Measurements from ENCODE around the gene ABLIM3.

The ABLIM3 gene

DNA sequence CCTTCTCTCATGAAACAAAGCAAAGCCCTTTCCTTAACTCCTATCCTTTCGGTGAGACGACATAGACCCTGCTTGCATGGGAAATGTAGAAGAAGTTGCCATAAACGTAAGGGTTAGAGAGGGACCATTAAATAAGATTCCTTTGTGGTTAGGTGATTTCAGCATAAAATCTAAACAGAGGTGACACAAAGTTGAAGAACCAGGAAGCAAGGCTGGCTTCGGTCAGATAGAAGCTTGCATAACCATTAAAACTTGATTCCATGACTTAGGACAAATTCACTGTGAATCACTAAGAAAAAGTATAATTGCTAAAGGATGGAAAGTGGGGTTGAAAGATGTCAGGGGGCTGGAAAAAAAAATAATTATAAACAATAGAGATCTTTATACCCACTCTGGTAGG lies 30.9 kb upstream of the ABLIM3 start:
- CTCF ChIA-PET, result interaction anchor here (1.3 kb wide), 1 partner anchor 11 kb away, joined by 4 read pairs; no protein-coding TSS in a partner anchor
- TF ChIP-seq, protein P1, sequence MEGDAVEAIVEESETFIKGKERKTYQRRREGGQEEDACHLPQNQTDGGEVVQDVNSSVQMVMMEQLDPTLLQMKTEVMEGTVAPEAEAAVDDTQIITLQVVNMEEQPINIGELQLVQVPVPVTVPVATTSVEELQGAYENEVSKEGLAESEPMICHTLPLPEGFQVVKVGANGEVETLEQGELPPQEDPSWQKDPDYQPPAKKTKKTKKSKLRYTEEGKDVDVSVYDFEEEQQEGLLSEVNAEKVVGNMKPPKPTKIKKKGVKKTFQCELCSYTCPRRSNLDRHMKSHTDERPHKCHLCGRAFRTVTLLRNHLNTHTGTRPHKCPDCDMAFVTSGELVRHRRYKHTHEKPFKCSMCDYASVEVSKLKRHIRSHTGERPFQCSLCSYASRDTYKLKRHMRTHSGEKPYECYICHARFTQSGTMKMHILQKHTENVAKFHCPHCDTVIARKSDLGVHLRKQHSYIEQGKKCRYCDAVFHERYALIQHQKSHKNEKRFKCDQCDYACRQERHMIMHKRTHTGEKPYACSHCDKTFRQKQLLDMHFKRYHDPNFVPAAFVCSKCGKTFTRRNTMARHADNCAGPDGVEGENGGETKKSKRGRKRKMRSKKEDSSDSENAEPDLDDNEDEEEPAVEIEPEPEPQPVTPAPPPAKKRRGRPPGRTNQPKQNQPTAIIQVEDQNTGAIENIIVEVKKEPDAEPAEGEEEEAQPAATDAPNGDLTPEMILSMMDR (IDR thresholded peaks at IDR 0.05; ENCODE audit: control extremely low read depth, extremely low read depth, low read depth, missing control alignments), result no peak
- DNase-seq (ENCODE audit: extremely low spot score), result no peak
- POLR2A ChIA-PET, result no interaction called here

DNA sequence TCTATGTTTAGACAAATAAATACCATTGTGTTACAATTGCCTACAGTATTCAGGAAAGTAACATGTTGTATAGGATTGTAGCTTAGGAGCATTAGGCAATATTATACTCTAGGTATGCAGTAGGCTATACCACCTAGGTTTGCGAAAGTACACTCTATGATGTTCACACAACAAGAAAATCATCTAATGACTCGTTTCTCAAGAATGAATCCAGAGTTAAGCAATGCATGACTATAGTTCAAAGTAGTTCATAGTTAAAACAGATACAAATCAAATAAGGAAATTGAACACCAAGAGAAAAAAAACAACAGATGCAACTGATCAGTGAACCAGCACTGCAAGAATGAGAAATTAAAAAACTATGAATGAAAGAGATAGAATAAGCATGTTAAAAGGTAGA lies 27.6 kb upstream of the ABLIM3 start:
- DNase-seq (ENCODE audit: extremely low spot score), result no peak
- ChIA-PET CTCF (interaction anchor here (2.7 kb wide), 1 partner anchor 372 kb away, joined by 11 read pairs; no protein-coding TSS in a partner anchor), POLR2A (no interaction called here)
- TF ChIP-seq, protein P1 (IDR thresholded peaks at IDR 0.05; ENCODE audit: control extremely low read depth, extremely low read depth, low read depth, missing control alignments), result no peak

DNA sequence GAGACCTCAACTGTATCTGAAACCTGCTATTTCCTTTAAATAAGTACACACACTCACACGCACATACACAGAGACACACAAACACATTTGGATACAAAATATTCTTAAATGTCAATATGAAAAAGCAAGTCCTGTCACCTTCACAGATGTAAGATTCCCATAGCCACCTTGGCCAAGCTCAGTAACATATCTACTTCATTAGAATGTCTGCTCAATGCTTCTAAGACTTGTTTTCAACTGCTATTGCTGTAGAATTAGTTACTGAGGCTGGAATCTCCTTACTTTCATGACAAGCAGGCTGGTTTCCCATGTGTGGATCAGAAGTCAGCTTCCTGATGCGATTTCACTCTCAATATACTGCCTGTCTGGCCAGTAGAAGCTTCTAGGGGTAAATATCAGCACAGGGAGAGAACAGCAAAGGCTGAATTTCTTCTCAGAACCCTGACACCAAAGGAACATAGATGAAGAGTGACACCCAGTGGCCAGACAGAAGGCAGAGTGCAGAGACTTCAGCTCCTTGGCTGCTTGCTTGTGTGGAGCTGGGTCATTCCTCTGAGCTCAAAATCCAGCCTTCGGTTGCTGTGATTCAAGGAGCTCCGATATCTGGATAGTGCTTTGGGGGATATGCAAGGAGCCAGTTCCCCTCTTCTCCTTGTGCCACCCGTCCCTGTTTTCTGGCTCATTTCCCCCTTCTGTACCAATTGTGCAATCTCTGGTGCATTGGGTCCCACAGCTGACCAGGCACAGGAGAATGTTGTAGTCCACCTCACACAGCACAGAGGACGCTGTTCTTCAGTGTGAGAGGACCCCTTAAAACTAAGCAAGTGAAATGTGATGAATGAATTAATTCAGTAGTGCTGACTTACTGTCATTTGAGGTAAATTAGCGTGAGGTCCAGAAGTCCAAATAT lies 26.6 kb upstream of the ABLIM3 start:
- DNase-seq (ENCODE audit: extremely low spot score), result peak; percentile 29
- POLR2A ChIA-PET, result no interaction called here
- TF ChIP-seq, protein P1 (IDR thresholded peaks at IDR 0.05; ENCODE audit: control extremely low read depth, extremely low read depth, low read depth, missing control alignments), result peak; percentile 78
- CTCF ChIA-PET, result interaction anchor here (0.7 to 4.0 kb wide), 15 partner anchors 10 to 1187 kb away, joined by 3 to 54 read pairs (median 4); no protein-coding TSS in a partner anchor

DNA sequence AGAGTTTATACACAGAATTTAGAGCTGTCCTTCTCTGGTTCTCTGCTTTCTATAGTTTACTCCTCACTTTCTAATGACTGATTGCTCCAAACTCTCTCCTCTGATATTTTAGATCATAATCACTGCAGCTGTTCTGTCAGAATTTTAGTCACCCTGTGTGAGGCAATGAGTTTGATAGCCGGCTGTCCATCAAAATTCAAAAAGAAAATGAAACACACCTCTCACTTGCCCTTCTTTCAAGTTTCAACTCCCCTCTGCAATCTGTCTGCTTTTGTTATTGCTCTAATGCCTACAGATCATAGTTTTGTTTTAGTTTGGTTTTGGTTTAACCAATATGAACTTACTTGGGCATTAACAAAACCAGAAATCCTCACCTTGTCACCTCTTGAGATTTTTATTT lies 23.3 kb upstream of the ABLIM3 start:
- ChIA-PET POLR2A (no interaction called here), CTCF (interaction anchor here (1.0 to 4.0 kb wide), 2 partner anchors 161 to 386 kb away, joined by 3 to 54 read pairs; no protein-coding TSS in a partner anchor)
- TF ChIP-seq, protein P1 (IDR thresholded peaks at IDR 0.05; ENCODE audit: control extremely low read depth, extremely low read depth, low read depth, missing control alignments), result no peak
- no peak for DNase-seq (ENCODE audit: extremely low spot score)

DNA sequence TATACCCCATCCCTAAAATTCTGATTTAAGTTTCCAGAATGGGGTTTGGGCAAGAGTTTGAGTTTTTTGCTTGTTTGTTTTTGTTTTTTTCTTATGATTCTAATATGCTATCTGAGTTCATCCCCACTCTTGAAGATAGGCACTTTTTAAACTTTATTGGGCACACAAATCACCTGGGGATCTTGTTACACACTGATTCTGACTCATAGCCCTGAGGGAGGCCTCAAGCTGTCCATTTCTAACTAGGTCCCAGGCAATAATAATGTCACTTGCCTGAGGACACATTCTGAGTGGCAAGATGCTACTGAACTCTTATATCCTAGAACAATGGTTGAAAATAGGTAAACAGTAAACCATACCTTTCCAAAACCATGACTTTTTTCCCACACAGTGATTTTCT lies 22.8 kb upstream of the ABLIM3 start:
- CTCF ChIA-PET, result no interaction called here
- DNase-seq (ENCODE audit: extremely low spot score), result no peak
- POLR2A ChIA-PET, result no interaction called here
- TF ChIP-seq, protein P1 (IDR thresholded peaks at IDR 0.05; ENCODE audit: control extremely low read depth, extremely low read depth, low read depth, missing control alignments), result no peak

DNA sequence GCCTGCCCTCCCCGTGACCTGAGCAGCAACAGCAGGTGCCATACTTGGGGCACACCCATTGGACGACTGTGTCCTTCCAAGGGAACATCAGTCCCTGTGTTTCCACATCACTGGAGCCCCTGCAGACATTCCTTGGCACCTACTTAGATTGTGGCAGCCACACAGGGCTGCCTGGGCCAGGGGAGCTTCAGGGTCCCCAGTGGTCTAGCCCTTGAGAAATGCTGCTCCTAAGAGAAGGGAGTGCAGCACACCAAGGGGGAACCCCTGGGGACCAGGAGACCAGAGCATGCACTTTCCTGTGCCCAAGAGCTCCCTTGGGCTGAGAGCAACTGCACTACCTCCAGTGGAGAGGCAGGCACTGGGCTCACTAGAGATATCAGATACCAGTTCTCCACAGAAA lies 20.1 kb upstream of the ABLIM3 start:
- TF ChIP-seq, protein P1 (IDR thresholded peaks at IDR 0.05; ENCODE audit: control extremely low read depth, extremely low read depth, low read depth, missing control alignments), result no peak
- no peak for DNase-seq (ENCODE audit: extremely low spot score)
- CTCF ChIA-PET, result interaction anchor here (1.1 to 1.7 kb wide), 3 partner anchors 9 to 390 kb away, joined by 3 to 4 read pairs (median 4); no protein-coding TSS in a partner anchor
- POLR2A ChIA-PET, result no interaction called here

Data from GM10248 (cell line).